Astrocyte (in vitro differentiated cells and primary cell): ENCODE results near the gene SLC12A3. TPM values are rescaled to one million over a fixed set of nuclear protein-coding genes. Genes with fewer than 3 reads are reported as not detected.

ENCODE experiments used
- DNase-seq: peaks from one replicate; pipeline ENCODE4 v3.0.0-alpha.2; 2010; ENCODE audit warnings: low read depth
- FAIRE-seq: peaks from 2 replicates; lab custom pipeline; 2011; peaks lifted over from hg19 to GRCh38; lab: Jason Lieb, UNC
- H2AFZ ChIP-seq: 2 replicates; pipeline ENCODE4 v1.6.0; 2012; ENCODE audit warnings: low read depth, low read length, inconsistent platforms
- H3K27ac ChIP-seq: 2 replicates; pipeline ENCODE4 v1.5.1; 2011; ENCODE audit warnings: low read depth, low read length, inconsistent platforms
- H3K27me3 ChIP-seq: 2 replicates; pipeline ENCODE4 v1.6.0; 2011; ENCODE audit warnings: low read length, inconsistent platforms; ENCODE audit not compliant: insufficient read depth
- H3K36me3 ChIP-seq: 2 replicates; pipeline ENCODE4 v1.5.1; 2011; ENCODE audit warnings: low read length, inconsistent platforms; ENCODE audit not compliant: insufficient read depth
- H3K4me1 ChIP-seq: 2 replicates; pipeline ENCODE4 v1.5.1; 2011; ENCODE audit warnings: low read length, inconsistent platforms; ENCODE audit not compliant: insufficient read depth
- H3K4me2 ChIP-seq: 2 replicates; pipeline ENCODE4 v1.6.0; 2012; ENCODE audit warnings: low read length, inconsistent platforms
- H3K4me3 ChIP-seq: 2 replicates; pipeline ENCODE4 v1.5.1; 2011; ENCODE audit warnings: low read depth, mild to moderate bottlenecking, low read length, inconsistent platforms; ENCODE audit not compliant: insufficient read depth
- H3K79me2 ChIP-seq: 2 replicates; pipeline ENCODE4 v1.6.0; 2012; ENCODE audit warnings: mild to moderate bottlenecking, low read length, inconsistent platforms; ENCODE audit not compliant: insufficient read depth
- H3K9ac ChIP-seq: 2 replicates; pipeline ENCODE4 v1.6.0; 2012; ENCODE audit warnings: mild to moderate bottlenecking, low read length, inconsistent platforms
- H3K9me3 ChIP-seq: 2 replicates; pipeline ENCODE4 v1.5.1; 2012; ENCODE audit warnings: low read depth, mild to moderate bottlenecking, low read length, inconsistent platforms; ENCODE audit not compliant: insufficient read depth
- H4K20me1 ChIP-seq: 2 replicates; pipeline ENCODE4 v1.6.0; 2012; ENCODE audit warnings: low read length, inconsistent platforms; ENCODE audit not compliant: insufficient read depth
- H3K27ac Mint-ChIP-seq: one replicate; pipeline ENCODE4 v1.8.0; 2021; ENCODE audit warnings: mild to moderate bottlenecking, mixed read lengths; ENCODE audit not compliant: unreplicated experiment
- H3K27me3 Mint-ChIP-seq: one replicate; pipeline ENCODE4 v1.8.0; 2021; ENCODE audit warnings: low read depth, mixed read lengths; ENCODE audit not compliant: unreplicated experiment
- H3K36me3 Mint-ChIP-seq: one replicate; pipeline ENCODE4 v1.8.0; 2021; ENCODE audit warnings: low read depth, mixed read lengths; ENCODE audit not compliant: unreplicated experiment
- H3K4me1 Mint-ChIP-seq: one replicate; pipeline ENCODE4 v1.8.0; 2021; ENCODE audit warnings: low read depth, mixed read lengths; ENCODE audit not compliant: unreplicated experiment
- H3K4me3 Mint-ChIP-seq: one replicate; pipeline ENCODE4 v1.8.0; 2021; ENCODE audit warnings: mild to moderate bottlenecking, moderate library complexity, mixed read lengths; ENCODE audit not compliant: unreplicated experiment
- H3K9me3 Mint-ChIP-seq: one replicate; pipeline ENCODE4 v1.8.0; 2021; ENCODE audit warnings: mild to moderate bottlenecking, mixed read lengths; ENCODE audit not compliant: unreplicated experiment
- EZH2 ChIP-seq: IDR thresholded peaks from 2 replicates; pipeline ENCODE4 v1.6.1; 2012; ENCODE audit warnings: mild to moderate bottlenecking, low read length, inconsistent platforms; ENCODE audit not compliant: insufficient read depth
- total RNA-seq: library from RNA; stranded (reverse); gene quantifications from 2 replicates; pipeline ENCODE4 v1.2.1, GENCODE V29; 2021
- TF ChIP-seq, protein P1 (sequence below): IDR thresholded peaks from 2 replicates; pipeline ENCODE4 v1.5.1; 2011; ENCODE audit warnings: low read depth, mild to moderate bottlenecking, inconsistent platforms, low read length, moderate library complexity; ENCODE audit not compliant: insufficient read depth

SLC12A3 gene
- total RNA-seq, 1 donor from 2014 or later: 0.18 TPM

GRCh38 chr16:56848029-56848936 is 16.7 kb upstream of the SLC12A3 start:
- H3K27ac ChIP-seq: peak overlapping the region; percentile 82
- Mint-ChIP-seq H3K4me1 (peaks cover 38% of the 10 kb centered on the region), H3K27ac (peak overlapping the region; percentile 8), H3K9me3 (no peaks in the 10 kb centered on the region), H3K36me3 (peaks cover 11% of the 10 kb centered on the region), H3K4me3 (no peak overlapping the region), H3K27me3 (no peaks in the 10 kb centered on the region)
- peak overlapping the region; percentile 67 for H3K9ac ChIP-seq
- H3K79me2 ChIP-seq: no peaks in the 10 kb centered on the region
- peak overlapping the region; percentile 57 for H3K4me2 ChIP-seq
- TF ChIP-seq, protein P1, sequence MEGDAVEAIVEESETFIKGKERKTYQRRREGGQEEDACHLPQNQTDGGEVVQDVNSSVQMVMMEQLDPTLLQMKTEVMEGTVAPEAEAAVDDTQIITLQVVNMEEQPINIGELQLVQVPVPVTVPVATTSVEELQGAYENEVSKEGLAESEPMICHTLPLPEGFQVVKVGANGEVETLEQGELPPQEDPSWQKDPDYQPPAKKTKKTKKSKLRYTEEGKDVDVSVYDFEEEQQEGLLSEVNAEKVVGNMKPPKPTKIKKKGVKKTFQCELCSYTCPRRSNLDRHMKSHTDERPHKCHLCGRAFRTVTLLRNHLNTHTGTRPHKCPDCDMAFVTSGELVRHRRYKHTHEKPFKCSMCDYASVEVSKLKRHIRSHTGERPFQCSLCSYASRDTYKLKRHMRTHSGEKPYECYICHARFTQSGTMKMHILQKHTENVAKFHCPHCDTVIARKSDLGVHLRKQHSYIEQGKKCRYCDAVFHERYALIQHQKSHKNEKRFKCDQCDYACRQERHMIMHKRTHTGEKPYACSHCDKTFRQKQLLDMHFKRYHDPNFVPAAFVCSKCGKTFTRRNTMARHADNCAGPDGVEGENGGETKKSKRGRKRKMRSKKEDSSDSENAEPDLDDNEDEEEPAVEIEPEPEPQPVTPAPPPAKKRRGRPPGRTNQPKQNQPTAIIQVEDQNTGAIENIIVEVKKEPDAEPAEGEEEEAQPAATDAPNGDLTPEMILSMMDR: no peak
- no peak for TF ChIP-seq EZH2
- H2AFZ ChIP-seq: no peak overlapping the region
- no peaks in the 10 kb centered on the region for H4K20me1 ChIP-seq
- no peaks in the 10 kb centered on the region for H3K9me3 ChIP-seq
- peaks cover 41% of the 10 kb centered on the region for H3K4me1 ChIP-seq
- DNase-seq (peak; percentile 81), FAIRE-seq (no peak)
- H3K4me3 ChIP-seq: no peak overlapping the region
- H3K36me3 ChIP-seq: peaks cover 7% of the 10 kb centered on the region
- H3K27me3 ChIP-seq: no peaks in the 10 kb centered on the region

DNA sequence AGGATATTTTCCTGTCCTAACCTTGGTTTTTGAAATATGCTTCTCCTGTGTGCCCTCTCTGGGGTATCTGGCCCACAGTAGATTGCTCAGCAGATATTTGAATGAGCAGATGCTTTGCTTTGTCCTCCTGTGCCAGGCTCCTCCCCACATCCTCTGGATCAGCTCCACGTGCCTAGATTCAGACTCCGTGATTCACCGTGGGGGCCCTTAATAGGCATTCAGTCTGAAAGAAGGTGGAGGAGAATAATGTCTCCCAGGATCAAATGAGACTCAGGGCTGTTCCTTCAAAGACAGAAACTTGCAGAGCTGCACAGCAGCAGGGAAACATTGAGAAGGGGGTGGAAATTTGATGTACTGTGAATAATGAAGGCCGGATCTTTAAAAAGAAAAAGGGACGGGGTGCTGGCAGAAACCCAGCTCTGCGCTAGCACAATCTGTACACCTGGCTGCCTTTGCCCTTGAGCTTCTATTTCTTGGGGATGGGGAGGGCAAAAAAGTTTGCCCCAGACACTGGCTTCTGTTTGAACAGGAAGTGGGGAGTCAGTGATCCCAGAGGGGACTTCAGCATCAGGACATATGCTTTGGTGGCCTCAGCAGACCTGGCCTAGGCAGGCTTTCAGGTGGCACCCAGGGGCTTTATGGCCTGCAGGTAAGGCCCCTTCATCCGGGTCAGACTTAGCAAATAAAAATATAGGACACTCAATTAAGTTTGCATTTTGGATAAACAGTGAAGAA is 15.9 kb upstream of the SLC12A3 start:
- Histone ChIP-seq H3K4me3 (no peak overlapping the region), H3K27ac (peak overlapping the region; percentile 82), H3K4me2 (peak overlapping the region; percentile 57), H3K9me3 (no peaks in the 10 kb centered on the region), H2AFZ (no peak overlapping the region), H3K9ac (peak overlapping the region; percentile 67), H4K20me1 (no peaks in the 10 kb centered on the region), H3K36me3 (peaks cover 7% of the 10 kb centered on the region), H3K27me3 (no peaks in the 10 kb centered on the region), H3K4me1 (peaks cover 41% of the 10 kb centered on the region), H3K79me2 (no peaks in the 10 kb centered on the region)
- peak; percentile 80 for DNase-seq
- FAIRE-seq: no peak
- Mint-ChIP-seq H3K27ac (peak overlapping the region; percentile 79), H3K36me3 (peaks cover 11% of the 10 kb centered on the region), H3K4me1 (peaks cover 38% of the 10 kb centered on the region), H3K4me3 (peak overlapping the region; percentile 29), H3K9me3 (no peaks in the 10 kb centered on the region), H3K27me3 (no peaks in the 10 kb centered on the region)
- TF ChIP-seq, protein P1: no peak
- TF ChIP-seq EZH2: no peak
